Gastroesophageal sphincter (tissue), 3 donors: Measurements from ENCODE around the gene NKX2-2.

ENCODE experiments used
- CTCF ChIP-seq, 4 experiments: fragments of 200-600 bp in 2 of 4; fragments of 450-650 bp in 2 of 4; sonication (generic) in 1 of 4; IDR thresholded peaks; one replicate each; pipeline ENCODE4 v1.5.1; 2017 to 2019; ENCODE audit warnings: antibody characterized with exemption in 4 of 4, mild to moderate bottlenecking in 2 of 4, moderate library complexity in 2 of 4
- POLR2A ChIP-seq, 2 donors: fragments of 450-650 bp; IDR thresholded peaks; one replicate each; pipeline ENCODE4 v1.6.1; 2017; ENCODE audit warnings: antibody characterized with exemption in 2 of 2, mild to moderate bottlenecking in 2 of 2, moderate library complexity in 1 of 2
- POLR2AphosphoS5 ChIP-seq: sonication (generic); formaldehyde crosslinking; IDR thresholded peaks from one replicate; pipeline ENCODE4 v1.6.1; 2017; ENCODE audit warnings: antibody characterized with exemption

DNA sequence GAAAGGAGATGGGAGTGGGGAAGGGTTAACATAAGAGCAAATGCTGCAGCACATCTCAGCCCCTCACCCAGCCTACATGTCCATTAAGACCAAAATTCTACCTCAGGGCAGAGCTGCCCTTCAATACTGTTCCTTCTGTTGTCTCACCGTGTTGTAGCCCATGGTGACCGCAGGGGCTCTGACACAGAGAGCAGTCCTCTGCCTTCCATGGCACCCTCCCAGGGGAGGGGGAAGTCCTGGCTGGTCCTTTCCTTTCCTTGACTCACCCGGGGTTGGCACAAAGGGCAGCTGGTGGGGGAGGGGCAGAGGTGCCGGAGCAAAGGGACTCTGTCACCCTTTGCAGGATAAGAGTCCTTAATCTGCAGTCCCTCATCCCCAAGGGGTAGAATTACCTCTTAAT, 15.2 kb downstream of the NKX2-2 start:
- TF ChIP-seq POLR2A (IDR thresholded peaks at IDR 0.05), result no peak
- TF ChIP-seq CTCF (IDR thresholded peaks at IDR 0.05), result no peak
- TF ChIP-seq POLR2AphosphoS5, result no peak
